ENCODE measurements around the gene IRGQ. TPM values are rescaled to one million over a fixed set of nuclear protein-coding genes. Genes with fewer than 3 reads are reported as not detected.
A peak's percentile ranks its signal among the peaks of the same experiment; 100 is the strongest.

IRGQ gene
- polyA plus RNA-seq, 1 experiment, result 5.4 TPM

GRCh38 chr19:43570174-43570791 is 25.7 kb downstream of the IRGQ start:
- no peaks in the 10 kb centered on the region for H3K36me3 ChIP-seq (ENCODE audit: control insufficient read depth, insufficient read depth, low read length)
- DNase-seq (ENCODE audit: low read depth), result no peak
- no peak overlapping the region for H3K4me3 ChIP-seq (ENCODE audit: low read depth, low read length)
- ChIA-PET CTCF (interaction anchor here (6.6 kb wide), 1 partner anchor 15 kb away, joined by 32 read pairs; no protein-coding TSS in a partner anchor), POLR2A (no interaction called here)
- no peaks in the 10 kb centered on the region for H3K27me3 ChIP-seq (ENCODE audit: control insufficient read depth, insufficient read depth, low read length)
- TF ChIP-seq, protein P1, sequence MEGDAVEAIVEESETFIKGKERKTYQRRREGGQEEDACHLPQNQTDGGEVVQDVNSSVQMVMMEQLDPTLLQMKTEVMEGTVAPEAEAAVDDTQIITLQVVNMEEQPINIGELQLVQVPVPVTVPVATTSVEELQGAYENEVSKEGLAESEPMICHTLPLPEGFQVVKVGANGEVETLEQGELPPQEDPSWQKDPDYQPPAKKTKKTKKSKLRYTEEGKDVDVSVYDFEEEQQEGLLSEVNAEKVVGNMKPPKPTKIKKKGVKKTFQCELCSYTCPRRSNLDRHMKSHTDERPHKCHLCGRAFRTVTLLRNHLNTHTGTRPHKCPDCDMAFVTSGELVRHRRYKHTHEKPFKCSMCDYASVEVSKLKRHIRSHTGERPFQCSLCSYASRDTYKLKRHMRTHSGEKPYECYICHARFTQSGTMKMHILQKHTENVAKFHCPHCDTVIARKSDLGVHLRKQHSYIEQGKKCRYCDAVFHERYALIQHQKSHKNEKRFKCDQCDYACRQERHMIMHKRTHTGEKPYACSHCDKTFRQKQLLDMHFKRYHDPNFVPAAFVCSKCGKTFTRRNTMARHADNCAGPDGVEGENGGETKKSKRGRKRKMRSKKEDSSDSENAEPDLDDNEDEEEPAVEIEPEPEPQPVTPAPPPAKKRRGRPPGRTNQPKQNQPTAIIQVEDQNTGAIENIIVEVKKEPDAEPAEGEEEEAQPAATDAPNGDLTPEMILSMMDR (IDR thresholded peaks at IDR 0.05; ENCODE audit: insufficient read depth, low read depth, low read length), result no peak

GRCh38 chr19:43569657-43570056 is 26.3 kb downstream of the IRGQ start:
- H3K36me3 ChIP-seq (ENCODE audit: control insufficient read depth, insufficient read depth, low read length), result no peaks in the 10 kb centered on the region
- TF ChIP-seq, protein P1 (IDR thresholded peaks at IDR 0.05; ENCODE audit: insufficient read depth, low read depth, low read length), result no peak
- H3K27me3 ChIP-seq (ENCODE audit: control insufficient read depth, insufficient read depth, low read length), result no peaks in the 10 kb centered on the region
- no peak overlapping the region for H3K4me3 ChIP-seq (ENCODE audit: low read depth, low read length)
- no peak for DNase-seq (ENCODE audit: low read depth)
- ChIA-PET POLR2A (no interaction called here), CTCF (interaction anchor here (6.6 kb wide), 1 partner anchor 15 kb away, joined by 32 read pairs; no protein-coding TSS in a partner anchor)

- Histone ChIP-seq H3K36me3 (ENCODE audit: control insufficient read depth, insufficient read depth, low read length) (peaks cover 2% of the 10 kb centered on the region), H3K27me3 (ENCODE audit: control insufficient read depth, insufficient read depth, low read length) (no peaks in the 10 kb centered on the region), H3K4me3 (ENCODE audit: low read depth, low read length) (no peak overlapping the region)
- POLR2A ChIA-PET, result no interaction called here
- DNase-seq (ENCODE audit: low read depth), result no peak
- CTCF ChIA-PET, result interaction anchor here (0.6 to 2.6 kb wide), 4 partner anchors 10 to 733 kb away, joined by 3 to 13 read pairs (median 3); partner anchors contain the start of gene XRCC1
- TF ChIP-seq, protein P1 (IDR thresholded peaks at IDR 0.05; ENCODE audit: insufficient read depth, low read depth, low read length), result no peak
Observed at GRCh38 chr19:43564800-43565199, 31.1 kb downstream of the IRGQ start.

DNA sequence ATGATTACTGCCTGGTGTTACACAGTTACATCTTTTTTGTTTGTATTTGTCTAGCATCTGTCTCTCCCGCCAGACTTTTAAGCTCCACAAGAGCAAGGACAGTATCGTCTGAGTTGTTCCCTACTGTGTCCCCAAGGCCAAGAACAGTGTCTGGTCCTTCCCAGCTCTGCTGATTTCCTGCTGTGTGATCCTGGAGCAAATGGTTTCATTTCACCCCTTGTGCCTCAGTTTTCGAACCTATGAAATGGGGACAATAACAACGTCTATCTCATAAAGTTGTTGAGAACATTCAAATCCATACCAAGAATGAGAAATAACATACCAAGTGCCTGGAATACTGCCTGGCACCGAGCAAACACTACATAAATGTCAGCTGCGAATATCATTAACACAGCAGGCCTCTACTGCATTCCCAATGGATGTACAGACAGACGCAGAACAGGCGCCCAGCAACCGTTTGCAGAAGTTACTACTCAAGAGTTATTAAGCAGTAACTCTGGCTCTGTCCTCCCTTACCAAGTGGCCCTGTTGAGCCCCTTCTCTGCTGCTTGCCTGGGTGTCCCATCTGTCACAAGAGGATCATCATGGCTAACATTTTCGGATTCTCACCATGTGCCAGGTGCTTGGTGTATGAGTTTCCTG is 32.0 kb downstream of the IRGQ start:
- peaks cover 2% of the 10 kb centered on the region for H3K36me3 ChIP-seq (ENCODE audit: control insufficient read depth, insufficient read depth, low read length)
- ChIA-PET CTCF (interaction anchor here (1.3 to 2.6 kb wide), 2 partner anchors 9 kb away, joined by 3 to 13 read pairs; no protein-coding TSS in a partner anchor), POLR2A (no interaction called here)
- TF ChIP-seq, protein P1 (IDR thresholded peaks at IDR 0.05; ENCODE audit: insufficient read depth, low read depth, low read length), result no peak
- H3K27me3 ChIP-seq (ENCODE audit: control insufficient read depth, insufficient read depth, low read length), result no peaks in the 10 kb centered on the region
- no peak overlapping the region for H3K4me3 ChIP-seq (ENCODE audit: low read depth, low read length)
- DNase-seq (ENCODE audit: low read depth), result no peak

GRCh38 chr19:43562698-43563241 is 33.2 kb downstream of the IRGQ start:
- peaks cover 2% of the 10 kb centered on the region for H3K36me3 ChIP-seq (ENCODE audit: control insufficient read depth, insufficient read depth, low read length)
- DNase-seq (ENCODE audit: low read depth), result peak; percentile 26
- ChIA-PET POLR2A (no interaction called here), CTCF (interaction anchor here (1.3 kb wide), 1 partner anchor 8 kb away, joined by 3 read pairs; no protein-coding TSS in a partner anchor)
- TF ChIP-seq, protein P1 (IDR thresholded peaks at IDR 0.05; ENCODE audit: insufficient read depth, low read depth, low read length), result no peak
- H3K27me3 ChIP-seq (ENCODE audit: control insufficient read depth, insufficient read depth, low read length), result no peaks in the 10 kb centered on the region
- no peak overlapping the region for H3K4me3 ChIP-seq (ENCODE audit: low read depth, low read length)
